ENCODE data around the gene KRT78.

- TF ChIP-seq POLR2AphosphoS5 (IDR thresholded peaks at IDR 0.05): no peak
- TF ChIP-seq, protein P1, sequence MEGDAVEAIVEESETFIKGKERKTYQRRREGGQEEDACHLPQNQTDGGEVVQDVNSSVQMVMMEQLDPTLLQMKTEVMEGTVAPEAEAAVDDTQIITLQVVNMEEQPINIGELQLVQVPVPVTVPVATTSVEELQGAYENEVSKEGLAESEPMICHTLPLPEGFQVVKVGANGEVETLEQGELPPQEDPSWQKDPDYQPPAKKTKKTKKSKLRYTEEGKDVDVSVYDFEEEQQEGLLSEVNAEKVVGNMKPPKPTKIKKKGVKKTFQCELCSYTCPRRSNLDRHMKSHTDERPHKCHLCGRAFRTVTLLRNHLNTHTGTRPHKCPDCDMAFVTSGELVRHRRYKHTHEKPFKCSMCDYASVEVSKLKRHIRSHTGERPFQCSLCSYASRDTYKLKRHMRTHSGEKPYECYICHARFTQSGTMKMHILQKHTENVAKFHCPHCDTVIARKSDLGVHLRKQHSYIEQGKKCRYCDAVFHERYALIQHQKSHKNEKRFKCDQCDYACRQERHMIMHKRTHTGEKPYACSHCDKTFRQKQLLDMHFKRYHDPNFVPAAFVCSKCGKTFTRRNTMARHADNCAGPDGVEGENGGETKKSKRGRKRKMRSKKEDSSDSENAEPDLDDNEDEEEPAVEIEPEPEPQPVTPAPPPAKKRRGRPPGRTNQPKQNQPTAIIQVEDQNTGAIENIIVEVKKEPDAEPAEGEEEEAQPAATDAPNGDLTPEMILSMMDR (IDR thresholded peaks at IDR 0.05): no peak
Measured at GRCh38 chr12:52849511-52849910, 717 bp upstream of the KRT78 start.

All from stomach (tissue), 4 donors.